G401 (cell line): ENCODE results near the gene OPCML. TPM values are rescaled to one million over a fixed set of nuclear protein-coding genes. Genes with fewer than 3 reads are reported as not detected.

ENCODE experiments used
- DNase-seq: peaks from one replicate; pipeline ENCODE4 v3.0.0-alpha.2; 2015; ENCODE audit warnings: low spot score
- in situ Hi-C: cut with HindIII; loops from 2 replicates; pipeline ENCODE4 v1.10.0; 2016; ENCODE audit warnings: low sequenced_read_pairs, mixed read lengths
- total RNA-seq: library from RNA; depleted of rRNA; stranded (reverse); fragments of >200 nt; shearing (Covaris generic); gene quantifications from 2 replicates; pipeline ENCODE4 v1.2.3, GENCODE V29; 2014

OPCML gene
- total RNA-seq, 1 experiment from 2014 or later: not detected

DNA sequence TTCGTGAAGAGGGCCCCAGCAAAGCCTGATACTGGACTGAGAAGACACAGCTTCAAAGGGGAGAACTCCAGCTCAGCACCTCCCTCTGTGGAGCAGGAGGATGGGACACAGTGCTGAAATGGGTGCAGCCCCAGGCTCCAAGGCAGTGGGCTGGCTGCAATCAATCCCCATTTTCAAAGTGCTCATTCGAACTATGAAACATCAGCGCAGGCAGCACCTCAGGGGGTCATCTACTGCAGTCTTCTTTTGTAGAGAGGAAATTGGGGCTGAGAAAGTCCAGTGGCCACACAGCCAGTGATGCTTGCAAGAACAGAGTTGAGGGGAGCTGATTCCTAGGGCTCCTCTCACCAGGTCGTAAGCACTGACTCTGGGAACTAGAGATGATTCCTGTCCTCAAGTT lies 25.1 kb downstream of the OPCML start:
- in situ Hi-C loops: no loop called here
- no peak for DNase-seq

DNA sequence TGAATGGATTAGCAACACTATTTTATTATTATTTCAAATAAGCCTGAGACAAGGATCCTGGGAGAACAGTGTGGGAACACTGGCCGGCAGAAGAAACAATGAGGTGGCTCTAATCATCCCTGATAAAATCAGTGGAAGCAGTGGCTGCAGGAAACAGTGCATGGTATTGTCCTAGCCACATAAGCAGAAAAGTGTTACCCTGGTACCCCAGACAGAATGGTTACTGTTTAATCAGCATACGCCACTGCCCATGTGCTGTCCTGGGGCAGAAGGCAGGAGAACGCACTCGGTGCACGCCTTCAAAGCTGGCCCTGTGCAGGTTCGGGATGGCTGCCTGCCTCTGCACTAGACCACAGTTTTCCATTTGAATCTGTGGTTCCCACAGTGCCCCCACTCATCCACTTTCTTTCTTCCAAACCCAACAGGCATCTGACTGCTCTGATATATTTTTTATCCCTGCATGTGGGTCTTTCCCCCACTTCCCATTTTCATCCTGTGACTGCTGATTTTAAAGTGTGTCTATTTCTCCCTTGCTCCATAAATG lies 25.7 kb downstream of the OPCML start:
- in situ Hi-C loops: no loop called here
- DNase-seq: no peak

DNA sequence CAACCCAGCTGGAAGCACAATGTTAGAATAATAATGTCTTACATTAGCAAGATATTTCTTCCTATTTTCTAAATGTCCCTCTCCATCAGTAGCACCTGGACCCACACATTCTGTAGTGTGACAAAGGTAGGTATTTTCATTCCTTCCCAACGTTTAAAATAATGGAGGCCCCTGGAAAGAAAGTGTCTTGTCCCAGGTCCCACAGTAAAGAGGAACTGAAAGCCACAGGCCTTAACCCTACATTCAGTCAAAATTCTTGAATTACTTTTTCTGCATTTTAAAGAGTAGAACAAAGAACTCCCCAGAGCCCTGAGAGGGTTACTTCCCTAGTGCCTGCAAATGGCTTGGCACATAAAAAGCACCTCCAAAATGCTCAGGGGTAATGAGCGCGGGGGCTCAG lies 26.3 kb downstream of the OPCML start:
- DNase-seq: no peak
- in situ Hi-C loops: no loop called here

DNA sequence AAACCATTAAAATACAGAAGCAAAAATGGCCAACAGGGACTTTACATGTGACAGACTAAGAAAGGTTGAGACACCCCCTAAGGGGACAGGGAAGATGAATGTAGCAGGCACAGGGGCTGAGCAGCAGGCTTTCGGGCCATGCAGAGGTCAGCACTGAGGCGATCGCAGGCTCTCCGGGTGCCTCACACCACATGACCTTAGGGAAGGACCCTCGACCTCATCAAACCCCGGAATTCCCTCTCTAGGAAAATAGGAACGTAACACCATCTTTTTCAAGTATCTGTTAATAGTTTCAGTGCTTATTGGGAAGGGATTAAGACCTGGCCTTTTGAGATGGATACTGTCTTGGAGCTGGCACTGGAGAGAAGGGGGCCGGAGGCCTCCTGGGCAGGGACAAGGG lies 27.4 kb downstream of the OPCML start:
- in situ Hi-C loops: no loop called here
- DNase-seq: no peak

DNA sequence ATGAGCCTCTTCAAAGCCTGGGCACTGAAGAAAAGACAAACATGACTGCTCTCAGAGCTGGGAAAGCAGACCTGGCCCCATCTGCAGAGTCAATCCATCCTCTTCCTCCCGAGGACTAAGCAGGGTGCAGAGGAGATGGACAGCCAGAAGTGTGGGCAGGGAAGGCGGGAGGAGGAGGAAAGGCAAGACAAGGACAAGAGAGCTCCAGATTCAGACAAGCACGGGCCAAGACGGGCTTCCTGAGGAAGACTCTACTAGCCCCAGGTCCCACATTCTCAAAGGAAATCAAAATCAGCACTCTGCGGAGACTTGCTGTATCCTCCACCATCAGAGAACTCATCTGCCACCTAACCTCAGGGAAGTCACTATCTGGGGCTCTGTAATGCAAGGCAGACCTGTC lies 28.5 kb downstream of the OPCML start:
- in situ Hi-C loops: no loop called here
- no peak for DNase-seq

DNA sequence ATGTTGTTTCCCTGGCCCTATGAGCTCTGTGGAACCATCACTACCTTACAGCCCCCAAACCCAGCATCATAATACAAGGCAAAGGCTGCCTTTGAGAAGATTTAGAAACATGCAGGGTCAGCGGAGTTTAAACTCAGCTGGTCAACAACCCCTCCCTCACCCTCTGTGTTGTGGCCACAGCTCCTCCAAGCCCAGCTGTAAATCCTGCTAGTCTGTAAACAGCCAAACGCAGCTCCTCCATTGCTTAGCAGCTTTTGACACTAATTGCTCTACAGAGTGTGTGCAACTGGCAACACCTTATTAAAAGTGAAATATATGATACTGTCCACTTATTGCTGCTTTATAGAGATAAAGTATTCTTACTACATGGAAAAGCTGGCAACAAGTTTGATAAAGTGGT lies 29.1 kb downstream of the OPCML start:
- DNase-seq: no peak
- in situ Hi-C loops: no loop called here

DNA sequence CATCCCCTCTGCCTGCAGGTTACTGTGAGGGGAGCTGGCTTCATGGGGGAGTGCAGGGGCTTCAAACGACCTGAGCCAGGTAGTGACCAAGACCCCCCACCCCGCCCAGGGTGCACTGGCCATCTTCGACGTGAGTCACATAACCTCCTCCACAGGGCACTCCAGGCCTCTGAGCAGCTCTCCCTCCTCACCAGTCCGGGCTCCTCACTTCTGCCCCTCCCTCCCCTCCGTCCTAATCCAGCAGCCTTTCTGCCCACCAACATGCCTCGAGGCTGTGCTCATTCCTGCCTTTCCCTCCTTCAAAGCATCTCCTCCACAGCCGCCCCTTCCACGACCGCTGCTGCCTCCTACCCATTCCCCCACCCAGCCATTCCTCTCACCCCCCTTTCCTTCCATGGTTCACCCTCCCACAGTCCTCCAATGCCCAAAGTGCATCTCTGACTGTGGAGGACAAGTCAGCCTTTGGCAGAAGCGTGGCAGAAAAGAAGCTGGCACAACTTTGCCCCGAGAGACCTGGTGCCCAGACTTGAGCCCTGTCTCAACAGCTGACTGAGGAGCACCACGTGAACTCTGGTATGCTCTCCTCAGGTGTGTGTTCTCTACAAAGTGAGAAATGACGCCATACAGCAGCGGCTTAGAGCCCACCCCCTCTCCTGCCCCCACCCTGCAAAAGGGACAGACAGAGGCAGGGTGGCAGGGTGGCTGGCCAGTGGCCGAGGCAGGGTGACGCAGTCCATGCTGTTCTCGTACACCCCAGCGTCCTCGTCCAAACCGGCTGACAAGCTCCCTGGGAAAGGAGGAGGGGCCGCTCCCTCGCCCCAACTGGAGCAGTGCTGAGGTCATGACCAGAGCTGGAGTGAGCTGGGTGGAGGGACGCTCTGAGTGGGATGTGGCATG lies 30.4 kb downstream of the OPCML start:
- in situ Hi-C loops: no loop called here
- DNase-seq: no peak

DNA sequence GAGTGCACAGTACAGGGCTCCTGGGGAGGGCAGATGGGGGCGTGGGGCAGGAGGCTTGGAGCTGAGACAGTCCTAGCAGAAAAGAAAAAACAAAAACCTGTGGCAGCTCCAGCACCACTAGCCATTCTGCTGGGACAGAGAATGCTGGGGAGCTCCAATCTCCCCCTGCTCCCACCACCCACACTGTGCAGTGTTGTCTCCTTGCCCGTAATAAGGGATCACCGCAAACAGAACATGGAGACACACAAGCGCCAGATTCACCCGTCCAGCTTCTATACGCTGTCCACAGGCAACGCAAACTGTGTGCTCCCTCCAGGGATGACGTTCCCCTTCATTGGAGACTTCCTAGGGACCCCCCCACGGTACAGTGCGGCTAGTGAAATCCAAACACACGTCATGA lies 31.4 kb downstream of the OPCML start:
- DNase-seq: no peak
- in situ Hi-C loops: no loop called here

DNA sequence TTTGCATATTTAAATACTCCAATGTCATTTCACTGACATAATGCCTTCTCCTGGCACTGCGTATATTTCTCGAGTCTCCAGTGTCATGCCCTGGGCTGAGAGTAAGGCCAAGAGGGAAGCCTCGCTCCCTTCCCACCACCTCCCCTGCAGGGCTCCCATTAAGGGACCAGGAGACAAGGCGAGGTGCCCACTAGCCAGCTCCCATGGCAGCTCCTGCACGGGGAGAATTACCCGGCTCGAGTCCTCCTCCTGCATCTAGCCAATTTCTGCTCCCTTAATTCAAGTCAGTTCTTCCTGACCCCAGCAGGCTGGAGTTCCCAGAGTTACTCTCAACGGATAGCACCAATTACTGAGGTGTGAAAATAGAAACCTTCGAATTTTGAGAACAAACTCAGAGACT lies 31.9 kb downstream of the OPCML start:
- no peak for DNase-seq
- in situ Hi-C loops: no loop called here

DNA sequence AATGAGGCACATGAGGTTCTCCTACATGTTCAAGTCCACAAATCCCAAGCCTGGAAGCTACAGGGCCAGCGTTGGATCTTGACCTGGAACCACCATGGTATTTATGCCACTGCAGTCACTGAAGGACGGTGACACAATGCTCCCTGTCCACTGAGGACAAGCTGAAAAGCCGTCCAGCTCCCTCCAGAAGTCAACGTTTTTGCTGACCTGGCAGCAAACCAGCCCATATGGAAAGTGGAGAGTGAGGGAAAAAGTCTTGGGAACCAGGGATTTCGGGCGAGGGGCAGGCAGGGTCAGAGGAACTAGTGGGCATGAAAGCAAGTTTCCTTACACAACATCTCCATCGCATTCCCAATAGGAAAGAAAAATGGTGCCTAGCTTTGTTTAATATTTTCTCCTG lies 33.3 kb downstream of the OPCML start:
- no peak for DNase-seq

DNA sequence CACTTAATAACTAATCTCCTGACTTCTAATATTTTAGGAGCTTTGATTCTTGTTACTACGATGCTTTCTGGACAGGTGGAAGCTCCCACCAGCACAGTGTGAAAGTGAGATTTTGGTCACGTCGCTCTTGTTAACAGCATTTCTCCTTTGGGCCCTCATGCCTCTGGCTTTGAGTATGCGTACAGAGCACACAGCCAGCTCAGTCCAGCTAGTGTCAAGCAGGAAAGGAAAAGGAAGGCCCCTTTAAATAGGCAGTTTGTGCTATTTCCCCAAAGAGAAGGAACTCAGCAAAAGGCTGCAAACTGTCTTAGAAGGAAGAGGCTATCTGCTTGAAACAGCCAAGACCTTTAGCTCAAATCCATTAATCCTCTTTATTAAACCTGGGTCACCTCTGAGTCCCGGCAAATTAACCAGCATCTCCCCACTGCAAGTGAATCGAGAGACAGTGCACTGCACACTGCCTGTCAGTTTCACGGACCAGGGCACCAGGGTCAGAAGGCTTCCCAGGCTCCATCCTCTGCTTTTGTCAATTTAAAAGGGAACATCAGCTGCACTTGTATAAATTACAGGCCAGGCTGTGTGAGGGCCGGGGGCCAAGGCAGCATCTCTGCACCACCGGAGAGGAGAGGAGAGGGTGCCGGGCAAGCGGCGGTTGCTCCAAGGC lies 34.7 kb downstream of the OPCML start:
- no peak for DNase-seq
- in situ Hi-C loops: no loop called here

More for the DNA sequence above, 33.3 kb downstream of the OPCML start:
- in situ Hi-C loops: no loop called here

DNA sequence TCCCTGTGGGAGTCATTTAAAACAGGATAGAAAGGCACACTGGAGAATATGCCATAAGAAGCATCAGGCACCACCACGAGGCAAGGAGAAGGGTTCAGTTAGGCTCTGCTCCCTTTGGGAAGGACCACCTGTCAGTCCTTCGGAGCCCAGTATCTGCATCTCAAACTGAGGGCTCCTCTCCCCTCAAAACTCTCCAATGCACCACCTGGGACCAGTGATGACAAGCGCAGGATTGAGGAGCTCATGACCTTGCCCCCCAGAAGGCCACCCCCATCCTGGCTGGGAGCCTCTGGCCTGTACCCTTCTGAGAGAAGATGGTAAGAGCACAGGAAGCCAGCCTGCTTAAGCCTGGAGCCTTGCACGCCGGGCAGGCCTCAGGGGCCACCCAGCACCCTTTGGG lies 39.4 kb downstream of the OPCML start:
- in situ Hi-C loops: no loop called here
- no peak for DNase-seq

DNA sequence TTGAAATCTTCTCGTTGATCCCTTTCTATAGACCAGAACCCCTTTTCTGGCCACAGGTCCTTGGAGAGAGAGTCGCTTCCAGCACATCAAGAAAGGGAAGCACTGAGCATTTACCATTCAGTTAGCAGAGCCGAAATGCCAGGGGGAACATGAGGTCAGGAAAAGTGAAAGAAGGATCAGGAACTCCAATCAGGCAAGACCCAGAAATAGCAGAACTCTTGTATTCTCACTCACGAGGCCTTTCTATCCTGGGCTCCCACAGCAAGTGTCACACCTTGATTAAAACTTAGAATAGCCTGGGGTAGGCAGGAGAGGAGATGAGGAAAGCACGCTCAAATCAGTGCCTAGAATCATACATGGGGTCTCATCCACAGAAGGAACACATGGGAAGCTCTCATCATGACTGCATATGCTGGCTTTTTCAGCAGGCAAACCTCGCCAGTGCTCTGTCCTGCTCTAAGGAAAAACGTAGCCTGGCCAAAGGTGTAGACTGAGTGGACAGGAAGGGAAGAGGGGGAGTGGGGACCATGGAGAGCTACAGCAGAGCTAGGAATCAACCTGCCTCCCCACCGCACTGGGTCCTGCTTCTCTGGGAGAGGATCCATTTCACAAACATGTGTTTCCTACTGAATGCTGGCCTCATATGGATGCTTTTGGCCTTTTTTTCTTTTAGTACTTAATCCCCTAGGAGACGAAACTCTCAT lies 40.5 kb downstream of the OPCML start:
- in situ Hi-C loops: no loop called here
- DNase-seq: no peak

DNA sequence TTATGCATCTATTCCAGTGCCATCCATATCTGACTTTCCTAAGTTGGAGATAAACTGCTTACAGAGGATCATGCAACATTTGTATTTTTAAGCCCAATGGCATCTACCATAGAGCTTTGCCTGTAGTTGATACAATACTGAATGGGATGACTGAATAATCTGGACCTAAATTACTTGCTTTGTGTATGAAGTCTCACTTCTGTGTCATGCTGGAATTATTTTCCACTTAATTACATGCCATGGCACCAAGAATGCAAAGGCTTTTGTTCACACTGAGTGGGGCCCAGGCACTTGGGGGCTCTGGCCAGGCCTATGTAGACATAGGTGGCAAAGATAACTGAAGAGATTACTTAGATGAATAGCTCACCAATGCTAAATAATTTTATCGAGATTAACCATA lies 51.6 kb downstream of the OPCML start:
- in situ Hi-C loops: no loop called here
- DNase-seq: no peak

DNA sequence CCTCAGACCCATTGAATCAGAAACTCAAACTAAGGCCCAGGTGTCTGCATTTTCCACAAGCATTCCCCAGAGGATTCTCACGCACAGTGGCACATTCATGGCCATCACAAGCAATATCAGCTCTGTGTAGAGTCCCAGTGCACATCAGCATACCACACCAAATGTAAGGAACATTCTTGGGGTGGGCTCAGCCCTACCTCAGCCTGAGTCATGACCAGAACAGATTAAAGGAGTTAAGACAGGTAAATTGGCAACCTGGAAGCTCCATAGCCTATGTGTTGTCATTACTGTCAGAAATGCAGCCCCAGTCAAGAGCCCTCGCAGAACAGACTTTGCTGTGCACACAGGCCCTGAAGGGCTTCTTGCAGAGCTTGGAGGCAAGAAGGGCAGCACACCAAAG lies 53.1 kb downstream of the OPCML start:
- DNase-seq: no peak
- in situ Hi-C loops: no loop called here

DNA sequence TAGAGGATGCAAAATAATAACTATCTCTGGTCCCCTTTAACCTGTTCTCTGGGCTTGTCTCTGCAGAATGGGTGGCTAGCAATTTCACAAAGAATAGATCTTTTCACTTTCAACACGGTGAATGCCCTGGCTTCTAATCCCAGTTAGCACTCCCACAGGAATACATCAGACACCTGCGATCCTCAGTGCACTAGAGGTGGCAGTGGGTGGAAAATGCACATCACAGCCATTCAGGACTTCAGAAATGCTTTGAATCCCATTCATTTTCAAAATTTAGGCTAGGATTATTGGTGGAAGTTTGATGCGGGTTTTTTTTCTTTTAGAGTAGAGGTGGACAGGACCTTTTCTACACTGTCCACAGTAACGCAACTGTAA lies 55.1 kb downstream of the OPCML start:
- in situ Hi-C loops: no loop called here

DNA sequence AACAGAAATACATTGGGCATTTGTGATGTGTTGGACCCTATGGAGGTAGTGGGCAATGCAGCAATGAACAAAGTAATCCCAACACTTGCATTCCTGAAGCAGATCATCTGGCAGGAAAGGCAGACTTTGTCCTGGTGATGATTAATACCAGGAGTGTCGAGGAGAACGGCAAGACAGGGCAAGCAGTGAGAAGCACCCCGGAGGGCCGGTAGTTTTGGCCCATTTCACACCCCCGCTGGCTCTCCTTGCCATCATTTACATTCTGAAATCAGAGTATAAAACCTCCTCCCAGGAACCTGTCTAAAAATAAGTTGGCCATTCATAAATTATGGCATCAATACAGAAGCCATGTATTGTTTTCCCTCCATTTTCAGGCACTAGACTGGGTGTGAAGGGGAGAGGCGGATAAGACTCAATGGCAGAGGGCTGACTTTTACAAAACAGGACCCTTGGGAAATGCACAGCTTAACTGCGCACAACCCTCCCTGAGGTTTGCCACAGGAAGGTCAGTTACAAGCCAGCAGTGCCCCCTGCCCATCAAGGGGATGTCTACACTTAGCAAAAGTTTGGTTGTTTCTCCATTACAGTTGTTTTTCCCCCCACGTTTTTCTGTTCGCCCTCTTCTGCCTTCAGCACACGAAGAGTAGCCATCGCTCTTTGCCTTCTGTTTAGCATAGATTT lies 55.6 kb downstream of the OPCML start:
- in situ Hi-C loops: no loop called here

More for the DNA sequence above, 55.1 kb downstream of the OPCML start:
- DNase-seq: no peak

DNA sequence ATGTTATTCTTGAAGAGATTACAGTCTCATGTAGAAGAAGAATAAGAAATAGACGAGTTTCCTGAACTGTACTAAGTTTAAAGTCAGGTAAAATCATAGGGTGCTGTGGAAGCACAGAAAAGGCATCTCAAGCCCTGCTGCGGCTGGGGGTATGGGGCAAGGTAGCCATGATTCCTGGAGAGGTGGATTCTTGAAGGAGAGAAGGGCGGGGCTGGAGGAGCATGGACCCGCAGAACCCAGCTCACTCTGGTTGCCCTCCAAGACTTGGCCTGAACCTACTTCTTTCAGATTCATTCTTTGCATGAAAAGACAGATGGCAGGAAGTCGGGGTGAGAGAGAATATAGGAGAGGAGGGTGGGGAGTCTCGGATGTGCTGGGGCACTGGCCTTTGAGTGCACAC lies 57.8 kb downstream of the OPCML start:
- in situ Hi-C loops: no loop called here
- no peak for DNase-seq

More for the DNA sequence above, 55.6 kb downstream of the OPCML start:
- DNase-seq: no peak

DNA sequence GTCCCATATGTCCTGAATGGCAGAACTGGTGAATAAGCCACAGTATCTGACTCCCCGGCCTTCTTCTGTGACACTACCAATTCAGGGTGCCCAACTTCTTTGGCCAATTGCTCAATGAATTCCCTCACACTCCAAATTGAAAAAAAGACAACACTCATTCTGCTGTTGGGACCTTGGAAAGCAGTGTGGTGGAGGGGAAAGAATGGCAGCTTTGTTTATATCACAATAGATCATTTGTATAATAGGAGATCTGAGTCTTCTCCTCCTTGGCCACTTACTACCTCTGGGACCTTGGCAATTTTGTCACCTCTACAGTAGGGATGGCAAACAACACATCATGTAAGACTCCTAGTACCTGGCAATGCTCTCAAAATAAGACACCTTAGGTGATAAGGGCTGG lies 64.6 kb downstream of the OPCML start:
- DNase-seq: no peak
- in situ Hi-C loops: no loop called here
